ENCODE results near the gene KCNQ5.
"Not testable (repeated sequence)": the region's sequence is repeated elsewhere in the genome, so short reads cannot be mapped to it uniquely, and the experiment has no call there.

The KCNQ5 gene

DNA sequence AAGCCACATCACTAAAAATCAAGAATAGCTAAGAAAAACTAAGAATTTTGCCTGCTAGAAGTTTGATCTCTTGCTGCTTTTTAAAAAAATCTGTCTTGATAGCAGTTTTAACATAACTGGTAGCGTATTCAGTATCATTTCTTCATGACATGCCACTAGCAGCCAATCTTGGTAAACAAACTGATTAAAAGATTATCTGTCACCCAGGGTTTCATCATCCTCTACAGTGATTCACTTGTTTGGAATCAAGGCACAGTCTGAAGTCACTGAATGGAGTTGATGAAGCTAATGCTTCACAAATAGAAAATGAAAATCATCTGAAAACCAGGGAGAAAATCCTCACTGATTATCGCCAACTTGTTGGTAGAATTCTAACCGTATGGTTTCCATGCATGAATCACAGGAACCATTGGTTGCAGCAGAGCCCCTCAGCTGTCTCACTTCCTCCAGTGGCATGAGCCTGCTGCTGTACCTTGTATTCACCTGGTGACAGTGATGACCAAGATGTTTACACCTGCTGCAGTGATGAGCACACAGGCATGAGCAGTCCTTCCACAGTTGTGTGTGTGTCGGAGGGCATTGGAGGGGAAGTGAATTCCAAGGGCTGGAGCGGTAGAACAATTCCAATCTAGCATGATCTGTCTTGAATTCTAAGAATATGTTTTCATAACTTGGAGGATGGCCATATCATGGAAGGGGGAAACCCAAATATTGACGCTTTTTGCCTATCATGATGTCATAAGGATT is 328.4 kb downstream of the KCNQ5 start:
- no peak for DNase-seq (ENCODE audit: low read depth, low spot score)

DNA sequence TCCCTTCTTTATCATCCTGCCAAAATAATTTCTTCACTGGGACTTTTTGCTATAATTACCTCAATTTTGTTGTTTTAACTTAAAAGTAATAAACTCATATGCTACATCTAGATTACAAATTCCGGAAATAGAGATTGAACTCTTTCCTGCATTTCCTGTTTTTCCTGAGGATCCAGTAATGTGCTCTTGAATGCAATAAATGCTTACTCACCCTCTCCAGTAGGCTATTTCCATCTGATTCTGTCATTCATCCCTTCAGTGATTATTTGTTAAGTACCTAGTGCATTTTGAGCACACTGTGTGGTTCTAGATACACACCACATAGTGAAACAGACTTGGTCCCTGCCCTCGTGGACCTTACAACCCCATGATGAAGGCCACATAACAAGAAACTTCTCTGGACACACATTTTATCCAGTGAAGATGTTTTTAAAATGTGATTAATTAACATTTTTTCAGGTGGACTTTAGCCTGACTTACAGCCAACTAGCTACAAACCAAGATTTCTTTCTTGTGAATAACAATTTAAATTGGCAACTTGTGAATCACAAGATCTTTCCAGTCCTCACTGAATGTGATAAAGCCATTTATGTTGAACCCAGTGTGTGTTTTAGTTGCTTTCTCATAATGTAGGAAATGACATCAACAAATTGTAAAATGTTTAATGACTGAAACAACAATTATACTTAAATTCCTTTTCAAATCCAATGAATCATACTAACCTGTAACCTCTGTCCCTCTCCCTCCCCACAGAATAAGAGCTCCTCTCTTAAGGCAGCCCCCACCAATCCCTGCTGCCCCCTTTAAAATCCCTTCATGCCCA is 331.2 kb downstream of the KCNQ5 start:
- DNase-seq (ENCODE audit: low read depth, low spot score), result no peak

DNA sequence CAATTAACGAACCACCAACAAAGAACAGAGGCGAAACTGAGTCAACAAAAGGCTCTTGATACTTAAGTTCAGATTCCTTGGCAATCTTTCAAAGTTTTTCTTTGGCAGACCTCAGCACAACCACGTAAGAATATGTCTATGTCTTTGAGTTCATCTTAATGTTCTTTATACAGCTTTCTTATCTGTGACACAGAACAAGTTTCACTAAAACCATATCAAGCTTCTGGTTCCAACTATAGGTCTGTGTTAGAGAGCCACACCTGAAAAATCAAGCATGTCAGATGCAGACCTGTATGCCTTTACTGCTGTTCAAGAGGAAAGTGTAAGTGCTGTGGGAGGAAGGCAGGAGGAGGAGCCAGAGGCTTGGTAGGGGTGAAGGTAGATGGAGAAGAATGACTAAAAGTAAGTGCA is 332.1 kb downstream of the KCNQ5 start:
- no peak for DNase-seq (ENCODE audit: low read depth, low spot score)

DNA sequence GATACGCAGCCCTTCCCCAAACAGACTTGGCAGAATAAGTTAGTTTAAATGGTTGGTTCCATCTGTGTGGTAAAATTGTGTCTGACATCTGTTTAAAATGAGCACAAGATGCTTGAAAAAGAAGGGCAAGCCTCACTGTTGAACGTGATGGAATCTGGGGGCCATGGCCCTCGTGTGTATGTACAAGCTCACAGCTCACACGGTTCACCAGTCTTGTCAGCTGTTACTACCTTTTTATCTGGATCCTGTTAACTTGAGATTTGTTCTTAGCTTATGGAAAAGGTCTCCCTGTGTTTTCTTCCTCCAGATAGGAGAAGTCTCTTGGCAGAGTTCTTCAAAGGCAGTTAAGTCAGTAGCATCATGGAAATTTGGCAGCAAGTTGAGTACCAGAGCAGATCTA is 332.9 kb downstream of the KCNQ5 start:
- DNase-seq (ENCODE audit: low read depth, low spot score), result no peak

GRCh38 chr6:72955666-72956065 is 333.8 kb downstream of the KCNQ5 start:
- no peak for DNase-seq (ENCODE audit: low read depth, low spot score)

- DNase-seq (ENCODE audit: low read depth, low spot score), result no peak
Measured at GRCh38 chr6:72956272-72956671, 334.4 kb downstream of the KCNQ5 start.

GRCh38 chr6:72959821-72960220 is 338.0 kb downstream of the KCNQ5 start:
- DNase-seq (ENCODE audit: low read depth, low spot score), result no peak

GRCh38 chr6:72963946-72964345 is 342.1 kb downstream of the KCNQ5 start:
- DNase-seq (ENCODE audit: low read depth, low spot score), result no peak

GRCh38 chr6:72966628-72967280 is 344.9 kb downstream of the KCNQ5 start:
- no peak for DNase-seq (ENCODE audit: low read depth, low spot score)

GRCh38 chr6:72967329-72967728 is 345.5 kb downstream of the KCNQ5 start:
- DNase-seq (ENCODE audit: low read depth, low spot score), result no peak

- no peak for DNase-seq (ENCODE audit: low read depth, low spot score)
Measured at GRCh38 chr6:72968704-72969103, 346.8 kb downstream of the KCNQ5 start.

GRCh38 chr6:72969666-72970065 is 347.8 kb downstream of the KCNQ5 start:
- no peak for DNase-seq (ENCODE audit: low read depth, low spot score)

DNA sequence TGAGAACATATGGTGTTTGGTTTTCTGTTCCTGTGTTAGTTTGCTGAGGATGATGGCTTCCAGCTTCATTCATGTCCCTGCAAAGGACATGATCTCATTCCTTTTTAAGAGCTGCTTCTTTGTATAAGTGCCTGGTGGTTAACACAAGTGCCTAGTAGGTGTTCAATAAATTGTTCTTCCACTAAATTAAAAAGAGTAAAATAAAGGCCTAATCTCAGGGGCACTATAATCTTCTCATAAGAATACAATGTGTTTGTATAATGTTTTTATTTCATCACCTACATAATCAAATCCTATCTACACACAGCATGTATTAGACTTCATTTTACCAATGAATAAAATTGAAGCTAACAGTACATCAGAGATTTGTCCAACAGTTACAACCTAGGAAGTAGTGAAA is 350.7 kb downstream of the KCNQ5 start:
- no peak for DNase-seq (ENCODE audit: low read depth, low spot score)

DNA sequence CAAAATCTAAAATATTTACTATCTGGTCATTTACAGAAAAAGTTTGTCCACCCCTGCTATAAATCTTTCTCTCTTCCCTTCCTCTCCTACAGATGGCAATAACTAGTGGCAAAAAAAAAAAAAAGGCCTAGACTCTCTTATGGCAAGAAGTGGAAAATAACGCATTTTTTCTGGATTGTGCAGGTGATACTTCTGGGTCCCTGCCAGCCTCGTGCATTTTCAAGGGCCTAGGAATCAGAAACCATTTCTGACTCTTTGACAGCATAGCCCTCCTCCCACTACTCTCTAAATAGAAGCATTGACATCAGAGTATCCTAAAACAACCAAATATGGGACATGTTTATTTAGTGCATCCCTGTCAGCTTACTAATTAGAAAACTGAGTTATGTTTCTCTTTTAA is 352.4 kb downstream of the KCNQ5 start:
- no peak for DNase-seq (ENCODE audit: low read depth, low spot score)

- DNase-seq (ENCODE audit: low read depth, low spot score), result no peak
Measured at GRCh38 chr6:72975352-72975752, 353.5 kb downstream of the KCNQ5 start.

DNA sequence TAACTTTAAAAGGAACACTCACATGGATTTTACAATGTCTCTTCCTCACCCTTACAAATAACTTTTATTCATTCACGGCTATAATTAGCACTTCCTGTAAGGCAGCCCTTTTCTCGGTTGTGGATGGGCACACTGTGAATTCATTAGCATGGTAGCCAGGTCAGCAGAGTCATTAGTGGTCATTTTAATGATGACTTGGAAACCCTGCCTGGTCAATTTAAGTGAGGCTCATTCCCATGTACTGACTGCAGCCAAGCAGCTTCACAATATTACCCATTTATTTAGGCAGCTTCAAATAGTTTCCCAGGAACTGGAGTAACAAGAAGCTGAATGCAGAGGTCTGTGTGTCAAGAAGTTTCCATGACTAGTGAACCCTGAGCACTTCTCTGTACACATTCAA is 354.6 kb downstream of the KCNQ5 start:
- DNase-seq (ENCODE audit: low read depth, low spot score), result no peak

DNA sequence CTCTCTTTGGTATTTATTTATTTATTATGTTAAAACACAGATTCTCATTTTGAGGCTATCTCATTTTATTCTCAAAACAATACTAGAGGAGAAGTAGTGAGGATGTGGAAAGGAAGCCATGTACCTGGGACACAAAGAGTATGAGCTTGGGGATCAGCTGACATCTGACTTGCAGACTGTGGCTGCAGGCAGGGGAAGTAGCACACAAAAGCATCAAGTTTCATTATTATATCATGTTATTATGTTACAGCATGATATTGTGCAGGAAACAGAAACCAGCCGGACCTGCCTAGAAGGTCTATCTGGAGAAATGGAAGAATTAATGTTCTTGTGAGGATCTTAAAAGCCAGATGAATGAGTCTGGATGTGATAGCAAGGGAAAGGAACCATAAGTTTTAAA is 355.2 kb downstream of the KCNQ5 start:
- no peak for DNase-seq (ENCODE audit: low read depth, low spot score)

DNA sequence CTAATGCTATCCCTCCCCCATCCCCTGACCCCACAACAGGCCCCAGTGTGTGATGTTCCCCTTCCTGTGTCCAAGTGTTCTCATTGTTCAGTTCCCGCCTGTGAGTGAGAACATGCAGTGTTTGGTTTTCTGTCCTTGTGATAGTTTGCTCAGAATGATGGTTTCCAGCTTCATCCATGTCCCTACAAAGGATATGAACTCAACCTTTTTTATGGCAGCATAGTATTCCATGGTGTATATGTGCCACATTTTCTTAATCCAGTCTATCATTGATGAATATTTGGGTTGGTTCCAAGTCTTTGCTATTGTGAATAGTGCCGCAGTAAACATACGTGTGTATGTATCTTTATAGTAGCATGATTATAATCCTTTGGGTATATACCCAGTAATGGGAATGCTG is 356.9 kb downstream of the KCNQ5 start:
- not testable (repeated sequence) for DNase-seq (ENCODE audit: low read depth, low spot score)

DNA sequence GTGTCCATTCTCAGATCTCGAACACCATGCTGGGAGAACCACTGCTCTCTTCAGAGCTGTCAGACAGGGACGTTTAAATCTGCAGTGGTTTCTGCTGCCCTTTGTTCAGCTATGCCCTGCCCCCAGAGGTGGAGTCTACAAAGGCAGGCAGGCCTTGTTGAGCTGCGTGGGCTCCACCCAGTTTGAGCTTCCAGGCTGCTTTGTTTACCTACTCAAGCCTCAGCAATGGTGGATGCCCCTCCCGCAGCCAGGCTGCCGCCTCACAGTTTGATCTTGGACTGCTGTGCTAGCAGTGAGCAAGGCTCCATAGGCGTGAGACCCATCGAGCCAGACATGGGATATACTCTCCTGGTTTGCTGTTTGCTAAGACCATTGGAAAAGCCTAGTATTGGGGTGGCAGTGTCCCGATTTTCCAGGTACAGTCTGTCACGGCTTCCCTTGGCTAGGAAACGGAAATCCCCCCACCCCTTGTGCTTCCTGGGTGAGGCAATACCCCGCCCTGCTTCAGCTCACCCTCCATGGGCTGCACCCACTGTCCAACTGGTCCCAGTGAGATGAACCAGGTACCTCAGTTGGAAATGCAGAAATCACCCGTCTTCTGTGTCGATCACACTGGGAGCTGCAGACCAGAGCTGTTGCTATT is 362.4 kb downstream of the KCNQ5 start:
- DNase-seq (ENCODE audit: low read depth, low spot score), result not testable (repeated sequence)

DNA sequence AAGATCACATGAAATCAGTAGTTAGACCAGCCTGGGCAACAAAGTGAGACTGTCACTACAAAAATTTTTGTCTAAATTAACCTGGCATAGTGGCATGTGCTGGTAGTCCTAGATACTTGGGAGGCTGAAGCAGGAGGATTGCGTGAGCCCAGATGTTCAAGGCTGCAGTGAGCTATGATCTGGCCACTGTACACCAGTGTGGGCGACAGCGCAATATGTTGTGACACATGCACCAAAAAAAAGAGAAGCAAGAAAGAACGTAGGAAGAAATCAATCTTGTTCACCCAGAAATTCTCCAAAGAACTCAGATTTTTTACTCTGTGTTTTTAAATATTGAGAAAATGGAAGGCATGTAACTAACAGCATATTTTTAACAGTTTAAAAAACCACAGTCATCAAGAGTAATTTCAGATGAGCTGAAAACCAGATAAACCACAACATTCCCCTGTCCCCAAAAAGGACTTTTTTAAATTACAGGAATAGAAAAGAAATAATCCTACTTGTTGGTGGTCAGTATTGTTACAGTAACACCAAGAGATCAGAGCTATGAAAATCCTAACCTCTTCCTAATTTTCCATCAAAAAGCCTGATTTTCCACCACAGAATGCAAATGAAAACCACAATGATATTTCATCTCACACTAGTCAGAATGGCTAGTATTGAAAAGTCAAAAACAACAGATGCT is 363.3 kb downstream of the KCNQ5 start:
- DNase-seq (ENCODE audit: low read depth, low spot score), result no peak

GRCh38 chr6:72987301-72987700 is 365.4 kb downstream of the KCNQ5 start:
- no peak for DNase-seq (ENCODE audit: low read depth, low spot score)

Measured in brain pericyte (primary cell).